ENCODE measurements around the gene MAEA.

- TF ChIP-seq YY1 (IDR thresholded peaks at IDR 0.05; ENCODE audit: insufficient read depth, insufficient read length) (no peak), ZNF274 (IDR thresholded peaks at IDR 0.05; ENCODE audit: low read depth, low read length) (no peak), SUZ12 (IDR thresholded peaks at IDR 0.05; ENCODE audit: extremely low read depth, insufficient read depth, insufficient read length) (no peak)
Observed at GRCh38 chr4:1283711-1284110, 6.0 kb upstream of the MAEA start.
